Right hindlimb (tissue), 1 donor: Measurements from ENCODE around the gene EIF5AL1.
"Not testable (repeated sequence)": the region's sequence is repeated elsewhere in the genome, so short reads cannot be mapped to it uniquely, and the experiment has no call there.

Source experiments
- DNase-seq: peaks from one replicate; pipeline ENCODE4 v3.0.0-alpha.2; 2018

The EIF5AL1 gene

GRCh38 chr10:79511891-79512583 is at the start of gene EIF5AL1:
EIF5AL1 (plus strand) TSS chr10:79512533; CDS start chr10:79512650, 117 bp downstream.
- DNase-seq = not testable (repeated sequence)

GRCh38 chr10:79463578-79464496 is 48.5 kb upstream of the EIF5AL1 start:
- peak; percentile 59 for DNase-seq

- no peak for DNase-seq
Observed at GRCh38 chr10:79465341-79465740, 47.0 kb upstream of the EIF5AL1 start.

DNA sequence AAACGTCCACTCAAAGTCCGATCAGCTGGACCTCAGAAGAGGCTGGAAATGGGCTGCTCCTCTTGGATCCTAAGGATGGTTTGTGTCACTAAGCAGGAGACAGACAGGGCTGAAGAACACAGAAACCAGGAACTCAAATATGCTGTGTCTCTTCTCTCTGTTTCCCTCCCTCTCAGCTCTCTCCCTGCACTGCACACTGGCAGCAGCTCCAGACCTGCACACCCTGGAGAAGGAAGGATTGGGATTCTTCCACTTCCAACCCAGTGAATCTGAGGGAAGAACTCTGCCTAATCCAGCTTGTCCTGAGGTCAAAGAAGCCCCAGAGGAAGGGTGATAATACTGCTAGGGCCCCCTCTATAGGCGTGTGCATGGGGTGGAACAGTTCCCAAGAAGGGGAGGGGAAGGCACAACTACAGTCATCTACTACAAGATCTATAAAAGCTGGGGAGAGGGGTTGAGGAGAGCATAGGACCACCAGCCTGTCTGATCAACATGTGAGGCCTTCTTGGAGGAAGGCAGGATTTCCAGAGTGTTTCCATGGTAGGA is 44.2 kb upstream of the EIF5AL1 start:
- DNase-seq = no peak

- no peak for DNase-seq
Observed at GRCh38 chr10:79468841-79469585, 43.3 kb upstream of the EIF5AL1 start.

DNA sequence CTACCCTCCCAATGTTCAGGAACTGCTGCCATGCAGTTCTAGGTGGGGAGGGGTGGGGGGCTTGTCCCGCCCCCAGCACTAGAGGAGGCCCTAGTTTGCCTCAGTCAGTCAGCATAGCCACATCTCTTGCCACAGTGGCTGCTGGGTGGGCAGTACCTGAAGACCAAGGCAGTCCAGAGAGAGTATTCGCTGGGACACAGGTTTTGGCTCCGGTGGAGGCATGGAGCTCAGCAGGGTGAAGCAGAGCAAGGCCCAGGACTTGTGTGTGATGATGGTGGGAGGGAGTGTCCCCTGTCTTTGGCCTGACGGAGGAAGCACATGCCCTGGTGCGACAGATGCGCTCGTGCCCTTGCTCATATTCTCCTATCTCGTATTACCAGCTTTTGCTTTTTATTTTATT is 42.2 kb upstream of the EIF5AL1 start:
- no peak for DNase-seq

DNA sequence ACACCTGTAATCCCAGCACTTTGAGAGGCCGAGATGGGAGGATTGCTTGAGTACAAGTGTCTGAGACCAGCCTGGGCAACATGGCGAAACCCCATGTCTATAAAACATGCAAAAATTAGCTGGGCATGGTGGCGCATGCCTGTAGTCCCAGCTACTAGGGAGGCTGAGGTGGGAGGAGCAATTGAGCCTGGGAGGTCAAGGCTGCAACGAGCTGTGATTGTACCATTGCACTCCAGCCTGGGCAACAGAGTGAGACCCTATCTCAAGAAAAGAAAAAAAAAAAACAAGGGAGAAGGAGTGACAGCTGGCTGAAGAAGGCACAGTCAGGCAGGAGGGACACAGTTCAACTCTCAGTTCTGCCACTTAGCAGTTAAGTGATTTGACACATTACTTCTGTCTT is 40.6 kb upstream of the EIF5AL1 start:
- DNase-seq = no peak

DNA sequence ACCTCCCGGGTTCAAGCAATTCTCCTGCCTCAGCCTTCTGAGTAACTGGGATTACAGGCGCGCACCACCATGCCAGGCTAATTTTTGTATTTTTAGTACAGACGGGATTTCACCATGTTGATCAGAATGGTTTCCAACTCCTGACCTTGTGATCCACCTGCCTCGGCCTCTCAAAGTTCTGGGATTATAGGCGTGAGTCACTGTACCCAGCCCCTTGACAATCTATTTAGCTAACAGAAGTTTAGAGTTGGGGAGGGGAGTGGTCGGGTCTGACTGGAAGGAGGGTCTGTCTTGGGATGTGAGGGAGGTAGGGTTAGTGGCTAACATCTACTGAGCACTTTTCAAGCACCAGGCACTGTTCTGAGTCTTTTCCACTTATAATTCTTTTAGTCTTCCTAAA is 39.9 kb upstream of the EIF5AL1 start:
- no peak for DNase-seq

- DNase-seq = no peak
Observed at GRCh38 chr10:79472951-79473350, 39.4 kb upstream of the EIF5AL1 start.

DNA sequence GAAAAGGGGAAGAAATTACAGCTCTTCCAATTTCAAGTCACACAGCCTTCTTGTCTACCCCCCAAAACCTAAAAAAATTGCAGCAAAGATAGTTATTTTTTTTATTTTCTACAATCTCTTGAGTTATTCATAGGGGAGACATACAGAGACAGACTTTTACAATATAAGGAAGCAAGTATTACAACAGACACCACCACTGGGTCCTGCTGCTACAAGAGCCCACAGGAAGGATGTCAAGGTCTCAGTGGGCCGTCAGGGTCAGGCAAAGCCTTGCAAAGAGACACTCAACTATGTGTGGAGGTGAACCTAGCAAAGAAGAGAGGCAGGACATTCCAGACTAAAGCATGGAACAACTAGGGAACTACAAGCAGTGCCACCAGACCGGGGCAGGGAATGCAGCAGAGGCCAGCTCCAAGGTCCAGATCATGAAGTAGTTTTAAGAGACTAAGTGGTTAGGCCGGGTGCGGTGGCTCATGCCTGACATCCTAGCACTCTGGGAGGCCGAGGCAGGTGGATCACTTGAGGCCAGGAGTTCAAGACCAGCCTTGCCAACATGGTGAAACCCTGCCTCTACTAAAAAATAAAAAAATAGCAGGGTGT is 38.7 kb upstream of the EIF5AL1 start:
- DNase-seq = no peak

- no peak for DNase-seq
Observed at GRCh38 chr10:79475119-79475653, 37.1 kb upstream of the EIF5AL1 start.

GRCh38 chr10:79475877-79476276 is 36.5 kb upstream of the EIF5AL1 start:
- DNase-seq = no peak

DNA sequence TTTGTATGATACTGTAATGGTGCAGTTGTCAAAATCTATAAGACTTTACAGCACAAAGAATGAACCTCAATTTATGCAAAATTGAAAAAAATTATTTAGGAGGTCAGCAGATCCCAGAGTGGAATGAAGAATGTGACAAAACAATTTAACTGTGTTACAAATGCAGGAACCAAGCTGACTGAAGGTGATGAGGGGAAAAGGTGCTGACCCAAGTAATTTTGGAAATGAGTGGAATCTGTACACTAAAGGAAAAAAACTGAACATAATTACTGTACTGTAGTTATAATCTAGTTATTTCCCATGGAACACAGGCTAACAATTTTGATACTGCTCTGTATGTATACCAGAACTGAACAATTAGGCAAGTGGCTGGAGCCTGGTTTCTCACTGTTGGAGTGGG is 35.7 kb upstream of the EIF5AL1 start:
- no peak for DNase-seq

- no peak for DNase-seq
Observed at GRCh38 chr10:79477456-79477855, 34.9 kb upstream of the EIF5AL1 start.

DNA sequence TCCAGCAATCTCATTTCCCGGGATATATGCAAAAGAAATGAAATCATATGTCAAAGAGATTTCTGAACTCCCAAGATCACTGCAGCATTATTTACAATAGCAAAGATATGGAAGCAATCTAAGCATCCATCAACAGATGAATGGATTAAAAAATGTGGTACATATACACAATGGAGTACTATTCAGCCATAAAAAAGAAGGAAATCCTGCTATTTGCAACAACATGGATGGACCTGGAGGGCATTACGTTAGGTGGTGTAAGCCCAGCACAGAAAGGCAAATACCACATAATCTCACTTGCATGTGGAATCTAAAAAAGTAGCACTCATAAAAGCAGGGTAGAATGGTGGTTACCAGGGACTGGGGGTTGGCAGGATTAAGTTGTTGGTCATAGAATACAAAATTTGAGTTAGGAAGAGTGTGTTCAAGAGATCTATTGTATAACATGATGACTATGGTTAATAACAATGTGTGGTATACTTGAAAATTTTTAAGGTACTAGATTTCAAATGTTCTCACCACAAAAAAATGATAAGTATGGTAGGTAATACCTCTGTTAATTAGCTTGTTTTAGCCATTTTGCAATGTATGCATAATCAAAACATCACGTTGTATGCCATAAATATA is 32.9 kb upstream of the EIF5AL1 start:
- no peak for DNase-seq

DNA sequence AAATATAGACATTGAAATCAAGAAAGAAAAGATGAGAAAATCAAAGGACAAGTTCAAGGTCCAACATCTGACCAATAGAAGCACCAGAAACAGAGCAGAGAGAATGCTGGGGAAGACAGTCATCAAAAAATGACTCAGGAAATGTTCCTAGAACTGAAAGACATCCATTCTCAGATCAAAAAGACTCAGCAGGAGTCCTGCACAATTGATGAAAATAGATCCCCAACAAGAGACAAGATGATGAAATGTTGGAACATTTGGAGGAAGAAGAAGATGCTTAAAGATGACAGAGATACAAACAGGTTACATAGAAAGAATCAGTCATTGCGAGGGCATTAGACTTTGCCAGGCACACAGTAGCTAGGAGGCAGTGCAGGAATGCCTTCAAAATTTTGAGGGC is 30.0 kb upstream of the EIF5AL1 start:
- no peak for DNase-seq

GRCh38 chr10:79482741-79483140 is 29.6 kb upstream of the EIF5AL1 start:
- DNase-seq = no peak

DNA sequence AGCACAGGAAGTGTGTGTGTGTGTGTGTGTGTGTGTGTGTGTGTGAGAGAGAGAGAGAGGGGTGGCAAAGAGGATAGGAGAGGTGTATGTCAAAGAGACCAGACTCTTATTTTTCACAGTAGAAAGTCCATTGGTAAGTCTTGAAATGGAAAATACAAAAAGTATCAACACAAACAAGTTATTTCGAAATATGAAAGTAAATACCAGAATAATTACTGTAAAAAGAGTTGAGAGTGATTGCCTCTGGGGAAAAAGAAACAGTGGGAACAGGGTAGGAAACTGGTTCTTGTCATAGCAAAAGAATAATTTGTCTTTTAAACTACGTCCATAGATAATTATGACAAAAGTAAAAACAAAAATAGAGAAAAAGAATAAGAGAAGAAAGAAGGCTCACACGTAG is 29.0 kb upstream of the EIF5AL1 start:
- DNase-seq = no peak

DNA sequence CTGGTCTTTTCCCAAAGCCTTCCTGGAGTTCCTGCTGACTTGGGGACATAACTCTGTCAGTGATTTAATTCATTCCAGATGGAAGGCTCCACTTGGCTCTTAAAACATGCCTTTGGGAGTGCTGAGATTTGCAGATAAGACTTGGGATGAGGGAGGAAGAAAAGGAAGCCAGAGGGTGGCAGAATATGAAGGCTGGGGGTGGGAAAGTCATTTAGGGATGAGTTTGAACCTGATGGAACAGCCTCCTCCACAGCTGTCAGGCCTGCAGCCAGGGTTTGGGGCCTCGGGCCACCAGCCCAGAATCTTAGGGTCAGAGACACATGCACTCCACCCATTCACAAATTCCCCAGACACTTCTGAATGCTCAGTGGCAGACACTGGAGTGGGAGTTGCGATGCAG is 28.4 kb upstream of the EIF5AL1 start:
- peak; percentile 68 for DNase-seq

DNA sequence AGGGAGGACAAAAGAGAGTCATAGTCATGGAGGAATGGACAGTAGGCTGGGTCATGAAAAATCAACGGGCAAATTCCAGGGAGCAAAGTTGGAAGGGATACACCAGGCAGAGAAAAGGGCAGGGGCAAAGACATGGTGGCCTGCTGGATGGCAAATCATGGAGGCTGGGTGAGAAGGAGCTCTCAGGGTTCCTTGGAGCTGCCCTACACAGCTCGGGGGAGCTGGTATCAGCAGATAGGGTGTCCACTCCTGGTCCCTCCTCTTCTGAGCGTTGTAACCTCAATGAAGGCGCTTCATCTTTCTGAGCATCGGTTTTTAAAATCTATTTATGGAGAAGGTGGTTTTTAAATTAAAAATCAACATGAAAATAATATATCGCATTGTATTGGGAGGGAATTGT is 27.9 kb upstream of the EIF5AL1 start:
- no peak for DNase-seq

- DNase-seq = peak; percentile 57
Observed at GRCh38 chr10:79487296-79488194, 24.8 kb upstream of the EIF5AL1 start.
